ENCODE measurements around the gene FEV.

DNA sequence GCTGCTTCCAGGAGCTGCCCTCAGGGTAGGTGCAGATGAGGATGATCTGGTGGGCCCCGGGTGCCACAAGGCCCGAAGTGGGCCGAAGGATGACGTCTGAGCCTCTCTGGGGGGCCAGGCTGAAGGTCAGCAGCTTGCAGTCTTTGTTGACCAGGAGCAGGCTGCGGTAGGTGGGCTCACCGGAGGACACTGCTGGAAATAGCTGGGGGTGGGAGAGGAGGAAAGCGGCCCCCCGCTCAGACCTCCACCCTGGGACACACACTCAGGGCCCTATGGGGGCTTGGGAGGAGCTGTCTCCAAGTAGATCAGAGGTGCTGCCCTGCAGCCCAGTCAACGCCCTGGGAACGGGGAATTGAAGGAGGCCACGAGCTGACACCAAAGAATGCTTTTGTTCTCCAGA, 39.1 kb upstream of the FEV start:
- TF ChIP-seq POLR2A (IDR thresholded peaks at IDR 0.05) = no peak
- TF ChIP-seq, protein P1, sequence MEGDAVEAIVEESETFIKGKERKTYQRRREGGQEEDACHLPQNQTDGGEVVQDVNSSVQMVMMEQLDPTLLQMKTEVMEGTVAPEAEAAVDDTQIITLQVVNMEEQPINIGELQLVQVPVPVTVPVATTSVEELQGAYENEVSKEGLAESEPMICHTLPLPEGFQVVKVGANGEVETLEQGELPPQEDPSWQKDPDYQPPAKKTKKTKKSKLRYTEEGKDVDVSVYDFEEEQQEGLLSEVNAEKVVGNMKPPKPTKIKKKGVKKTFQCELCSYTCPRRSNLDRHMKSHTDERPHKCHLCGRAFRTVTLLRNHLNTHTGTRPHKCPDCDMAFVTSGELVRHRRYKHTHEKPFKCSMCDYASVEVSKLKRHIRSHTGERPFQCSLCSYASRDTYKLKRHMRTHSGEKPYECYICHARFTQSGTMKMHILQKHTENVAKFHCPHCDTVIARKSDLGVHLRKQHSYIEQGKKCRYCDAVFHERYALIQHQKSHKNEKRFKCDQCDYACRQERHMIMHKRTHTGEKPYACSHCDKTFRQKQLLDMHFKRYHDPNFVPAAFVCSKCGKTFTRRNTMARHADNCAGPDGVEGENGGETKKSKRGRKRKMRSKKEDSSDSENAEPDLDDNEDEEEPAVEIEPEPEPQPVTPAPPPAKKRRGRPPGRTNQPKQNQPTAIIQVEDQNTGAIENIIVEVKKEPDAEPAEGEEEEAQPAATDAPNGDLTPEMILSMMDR (IDR thresholded peaks at IDR 0.05) = no peak

Measured in lower leg skin (tissue), 3 donors.